Inflammatory macrophage (primary cell): ENCODE results near the gene ZDHHC16.
"Not testable (repeated sequence)": the region's sequence is repeated elsewhere in the genome, so short reads cannot be mapped to it uniquely, and the experiment has no call there.

Experiments used
- DNase-seq, 2 donors: peaks; one replicate each; pipeline ENCODE4 v3.0.0-alpha.2; 2020 to 2022

Gene ZDHHC16

DNA sequence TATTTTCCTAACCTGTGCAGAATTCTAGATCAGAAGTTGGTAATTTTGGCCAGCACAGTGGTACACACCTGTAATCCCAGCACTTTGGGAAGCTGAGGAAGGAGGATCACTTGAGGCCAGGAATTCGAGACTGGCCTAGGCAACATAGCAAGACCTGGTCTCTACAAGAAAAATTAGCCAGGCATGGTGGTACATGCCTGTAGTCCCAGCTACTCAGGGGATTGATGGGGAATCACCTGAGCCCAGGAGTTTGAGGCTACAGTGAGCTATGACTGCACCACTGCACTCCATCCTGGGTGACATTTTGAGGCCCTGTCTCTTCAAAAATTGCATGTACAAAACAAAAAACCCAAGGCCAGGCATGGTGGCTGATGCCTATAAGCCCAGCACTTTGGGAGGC is 11.4 kb upstream of the ZDHHC16 start:
- DNase-seq = no peak

DNA sequence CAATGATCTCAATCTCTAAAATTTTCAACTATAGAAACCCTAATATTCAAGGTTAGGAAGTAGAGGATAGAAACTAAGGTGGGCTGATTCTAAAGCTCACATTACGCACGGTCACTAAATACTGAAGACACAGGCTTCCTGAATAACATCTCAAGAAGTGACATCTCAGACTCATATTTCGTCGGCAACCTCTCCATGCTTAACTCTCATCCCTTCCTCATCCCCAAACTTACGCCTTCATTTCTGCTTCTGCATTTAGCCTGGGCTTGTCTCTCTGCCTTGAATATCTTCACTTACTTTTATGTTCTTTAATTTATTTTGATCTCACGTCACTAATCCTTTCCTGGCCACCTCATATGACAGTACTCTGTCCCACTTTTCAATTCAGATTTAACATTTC is 10.8 kb upstream of the ZDHHC16 start:
- DNase-seq = no peak

DNA sequence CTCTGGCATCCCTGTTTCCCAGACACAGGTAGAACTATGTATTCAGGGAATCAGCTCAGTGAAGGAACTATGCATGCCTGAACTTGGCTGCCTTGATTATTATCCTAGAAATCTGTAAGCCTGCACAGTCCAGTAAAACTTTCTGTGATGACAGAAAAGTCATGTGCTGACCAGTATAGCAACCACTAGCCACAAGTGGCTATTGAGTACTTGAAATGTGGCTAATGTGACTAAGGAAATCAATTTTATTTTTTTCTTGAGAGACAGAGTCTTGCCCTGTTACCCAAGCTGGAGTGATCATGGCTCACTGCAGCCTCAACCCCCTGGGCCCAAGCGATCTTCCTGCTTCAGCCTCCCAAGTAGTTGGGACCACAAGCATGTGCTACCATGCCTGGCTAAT is 3.7 kb upstream of the ZDHHC16 start:
- DNase-seq = no peak

- DNase-seq = no peak
Observed at GRCh38 chr10:97444212-97444611, 1.8 kb upstream of the ZDHHC16 start.

DNA sequence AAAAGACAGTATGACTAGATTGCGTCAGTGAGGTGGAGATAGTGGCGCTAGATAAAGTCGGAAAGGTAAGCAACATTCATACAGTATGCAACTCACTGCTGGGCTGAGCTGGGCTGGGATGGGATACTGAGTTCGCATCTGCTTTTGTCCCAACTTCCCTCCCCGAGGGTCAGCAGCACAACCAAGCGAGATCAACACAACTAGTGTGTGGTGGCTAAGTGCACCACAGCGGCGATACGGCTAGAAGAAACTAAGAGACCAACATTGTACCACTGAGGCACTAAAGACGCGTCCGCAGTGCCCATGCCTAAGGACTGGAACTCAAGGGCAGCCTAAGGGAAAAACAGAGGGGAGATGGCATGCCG is 636 bp upstream of the ZDHHC16 start:
- no peak for DNase-seq

GRCh38 chr10:97450828-97451227 is 4.9 kb downstream of the ZDHHC16 start:
- DNase-seq = no peak

DNA sequence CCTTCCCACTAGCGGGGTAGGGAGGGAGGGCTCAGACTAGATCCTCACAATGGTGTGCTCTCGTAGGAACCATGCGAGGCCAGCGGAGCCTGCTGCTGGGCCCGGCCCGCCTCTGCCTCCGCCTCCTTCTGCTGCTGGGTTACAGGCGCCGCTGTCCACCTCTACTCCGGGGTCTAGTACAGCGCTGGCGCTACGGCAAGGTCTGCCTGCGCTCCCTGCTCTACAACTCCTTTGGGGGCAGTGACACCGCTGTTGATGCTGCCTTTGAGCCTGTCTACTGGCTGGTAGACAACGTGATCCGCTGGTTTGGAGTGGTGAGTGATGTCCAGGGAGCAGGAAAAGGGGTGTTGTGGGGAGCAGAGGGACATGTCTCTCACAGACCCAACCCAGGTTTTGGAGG is 5.6 kb downstream of the ZDHHC16 start:
- no peak for DNase-seq

- no peak for DNase-seq
Observed at GRCh38 chr10:97452352-97452751, 6.4 kb downstream of the ZDHHC16 start.

DNA sequence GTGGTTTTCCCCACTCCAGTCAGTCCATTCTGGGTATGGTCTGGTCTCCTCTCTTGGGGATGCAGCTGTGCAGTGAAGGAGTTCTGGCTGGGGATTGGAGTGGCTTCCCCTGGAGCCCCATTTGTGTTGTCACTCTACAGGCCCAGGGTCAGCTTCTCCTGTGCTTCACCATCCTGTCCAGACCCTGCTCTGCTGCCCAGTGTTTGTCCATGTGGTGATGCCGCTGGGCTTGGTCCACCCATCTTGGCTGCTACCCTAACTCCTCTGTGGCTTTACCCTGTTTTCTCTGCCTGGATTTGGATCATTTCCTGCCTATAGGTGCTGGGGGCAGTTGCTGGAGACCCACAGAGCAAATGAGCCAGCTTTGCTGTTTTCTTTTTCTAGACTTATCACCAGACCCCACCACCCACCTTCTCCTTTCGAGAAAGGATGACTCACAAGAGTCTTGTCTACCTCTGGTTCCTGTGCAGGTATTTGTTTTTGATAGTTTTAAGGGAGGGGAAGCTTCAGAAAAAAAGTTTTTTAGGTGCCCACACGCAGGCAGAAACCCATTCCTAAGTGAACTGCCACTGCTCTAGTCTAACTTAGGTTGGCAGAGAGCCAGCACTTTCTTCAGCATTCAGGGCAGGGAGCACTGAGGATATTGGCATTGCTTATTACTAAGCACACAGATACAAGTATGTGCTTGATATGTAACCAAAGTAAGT is 8.5 kb downstream of the ZDHHC16 start:
- no peak for DNase-seq

- no peak for DNase-seq
Observed at GRCh38 chr10:97456034-97456685, 10.2 kb downstream of the ZDHHC16 start.

DNA sequence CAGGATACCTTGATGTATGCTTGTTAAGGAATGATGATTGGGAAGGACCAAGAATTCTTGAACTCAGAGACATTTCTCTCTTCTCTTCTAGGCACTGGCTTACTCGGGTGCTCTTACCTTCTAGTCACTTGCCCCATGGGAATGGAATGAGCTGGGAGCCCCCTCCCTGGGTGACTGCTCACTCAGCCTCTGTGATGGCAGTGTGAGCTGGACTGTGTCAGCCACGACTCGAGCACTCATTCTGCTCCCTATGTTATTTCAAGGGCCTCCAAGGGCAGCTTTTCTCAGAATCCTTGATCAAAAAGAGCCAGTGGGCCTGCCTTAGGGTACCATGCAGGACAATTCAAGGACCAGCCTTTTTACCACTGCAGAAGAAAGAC is 10.7 kb downstream of the ZDHHC16 start:
- DNase-seq = no peak

DNA sequence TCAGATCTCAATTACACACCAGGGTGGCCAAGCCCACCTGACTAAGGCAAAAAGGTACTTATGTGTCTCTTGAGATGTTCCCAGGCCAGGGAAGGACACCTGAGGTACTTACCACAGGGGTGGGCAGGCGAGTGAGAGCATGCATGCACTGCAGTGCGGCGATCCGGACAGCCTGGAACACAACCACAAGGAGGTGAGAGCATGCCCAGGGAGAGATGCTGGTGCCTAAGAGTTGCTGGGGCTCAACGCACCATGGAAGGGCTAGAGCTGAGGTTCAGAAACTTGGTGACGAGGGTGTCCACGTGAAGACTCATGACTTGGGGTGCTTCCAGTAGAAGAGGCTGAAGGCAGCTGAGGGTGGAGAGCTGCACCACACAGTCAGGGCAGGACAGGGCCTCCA is 13.1 kb downstream of the ZDHHC16 start:
- no peak for DNase-seq

- no peak for DNase-seq
Observed at GRCh38 chr10:97459933-97460332, 14.0 kb downstream of the ZDHHC16 start.

DNA sequence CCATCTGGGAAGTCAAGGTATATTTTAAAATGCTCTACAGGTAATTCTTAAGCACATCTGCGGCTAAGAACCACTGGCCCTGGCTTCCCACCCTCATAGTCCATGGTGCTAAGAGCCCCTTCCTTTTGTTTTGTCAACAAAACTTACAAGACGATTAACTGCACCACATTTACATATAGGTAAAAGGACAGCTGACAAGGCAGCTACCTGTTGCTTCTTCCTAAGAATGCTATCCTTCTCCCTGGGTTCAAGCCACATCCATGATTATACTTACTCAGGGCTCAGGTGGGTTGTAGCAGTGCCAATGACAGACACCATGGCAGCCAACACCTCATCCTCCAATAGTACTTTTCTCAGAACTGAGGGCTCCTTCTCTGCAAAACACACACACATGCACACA is 16.3 kb downstream of the ZDHHC16 start:
- DNase-seq = no peak

GRCh38 chr10:97463363-97464132 is 17.6 kb downstream of the ZDHHC16 start:
- DNase-seq = peak; percentile 43 to 50

DNA sequence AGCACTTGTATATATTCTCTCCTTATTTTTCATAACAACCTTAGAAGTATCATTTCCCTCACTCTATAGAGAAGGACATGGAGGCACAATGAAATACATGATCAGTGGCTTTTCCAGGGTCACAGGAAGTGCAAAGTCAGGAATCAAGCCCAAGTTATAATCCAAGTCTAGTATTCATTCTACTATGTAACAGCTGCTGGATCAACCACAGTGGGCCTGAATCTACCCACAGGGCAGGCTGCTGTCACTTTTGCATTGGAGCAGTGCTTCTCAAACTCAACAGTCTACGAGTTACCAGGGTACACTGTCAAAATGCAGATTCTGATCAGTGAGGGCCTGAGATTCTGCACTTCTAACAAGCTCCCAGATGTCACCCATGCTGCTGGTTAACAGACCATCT is 18.3 kb downstream of the ZDHHC16 start:
- no peak for DNase-seq

DNA sequence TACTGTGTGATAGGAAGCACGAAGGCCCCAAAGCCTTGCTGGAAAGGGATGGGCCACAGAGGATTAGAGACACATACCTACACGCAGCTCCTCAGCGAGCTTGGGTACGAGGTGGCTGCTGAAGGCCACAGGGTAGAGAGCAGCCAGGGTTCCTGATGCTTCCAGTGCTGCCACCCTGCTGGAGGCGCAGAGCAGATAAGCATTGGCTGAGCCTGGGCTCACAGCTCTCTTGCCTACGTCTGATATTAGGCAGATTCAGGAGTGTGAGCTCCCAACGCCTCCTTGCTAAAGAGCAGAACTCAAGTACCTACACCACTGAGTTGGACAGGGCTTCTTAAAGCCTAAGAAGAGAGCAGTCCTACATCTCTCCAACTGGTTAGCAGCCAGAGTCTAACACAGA is 20.0 kb downstream of the ZDHHC16 start:
- DNase-seq = no peak

DNA sequence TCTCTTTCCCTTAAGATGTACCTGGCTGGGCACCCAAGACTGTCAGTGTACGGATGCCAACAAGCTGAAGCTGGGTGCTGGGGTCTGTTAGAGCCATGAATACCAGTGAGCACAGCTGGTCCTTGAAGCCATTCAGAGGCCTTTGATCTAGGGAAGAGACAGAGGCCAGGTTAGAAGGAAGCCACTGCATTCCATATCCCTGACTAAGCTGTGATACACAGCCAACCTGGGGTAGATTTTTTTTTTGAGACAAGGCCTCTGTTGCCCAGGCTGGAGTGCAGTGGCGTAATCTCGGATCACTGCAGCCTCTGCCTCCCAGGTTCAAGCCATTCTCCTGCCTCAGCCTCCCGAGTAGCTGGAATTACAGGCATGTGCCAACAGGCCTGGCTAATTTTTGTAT is 20.8 kb downstream of the ZDHHC16 start:
- DNase-seq = no peak

GRCh38 chr10:97468162-97468561 is 22.2 kb downstream of the ZDHHC16 start:
- no peak for DNase-seq

GRCh38 chr10:97468781-97469180 is 22.8 kb downstream of the ZDHHC16 start:
- not testable (repeated sequence) for DNase-seq

DNA sequence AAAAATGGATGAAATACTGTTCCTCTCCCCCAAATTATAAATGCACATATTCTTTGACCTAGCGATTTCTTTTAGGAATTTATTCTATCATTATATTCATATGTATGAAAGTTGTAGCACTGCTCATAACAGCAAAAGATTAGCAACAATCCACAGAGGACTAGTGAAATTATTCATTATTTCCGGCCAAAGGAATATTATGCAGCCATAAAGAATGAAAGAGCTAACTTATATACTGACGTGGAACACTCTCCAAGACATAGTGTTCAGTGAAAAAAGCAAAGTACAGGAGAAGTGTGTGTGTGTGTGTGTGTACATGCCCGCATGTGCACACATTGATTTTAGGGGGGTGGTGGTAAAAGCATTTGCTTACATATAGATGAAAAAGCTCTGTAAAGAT is 28.9 kb downstream of the ZDHHC16 start:
- DNase-seq = no peak

- peak; percentile 92 to 93 for DNase-seq
Observed at GRCh38 chr10:97475936-97476594, 30.1 kb downstream of the ZDHHC16 start.

DNA sequence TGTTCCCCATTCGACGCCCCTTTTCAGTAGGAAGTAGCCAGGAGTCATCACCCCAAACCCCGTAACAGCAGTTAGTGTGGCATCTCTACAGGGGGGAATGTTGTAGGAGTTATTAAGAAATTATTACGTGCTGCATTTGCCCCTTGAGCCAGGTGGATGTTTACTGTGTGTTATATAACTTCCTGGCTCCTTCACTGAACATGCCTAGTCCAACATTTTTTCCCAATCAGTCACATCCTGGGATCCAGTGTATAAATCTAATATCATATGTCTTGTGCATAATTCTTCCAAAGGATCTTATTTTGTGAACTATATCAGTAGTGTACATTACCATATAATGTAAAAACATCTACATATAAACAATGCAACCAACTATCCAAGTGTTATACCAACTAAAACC is 33.4 kb downstream of the ZDHHC16 start:
- not testable (repeated sequence) for DNase-seq
